Measurements from ENCODE around the gene PKD1. TPM values are rescaled to one million over a fixed set of nuclear protein-coding genes. Genes with fewer than 3 reads are reported as not detected.

PKD1 gene
- total and polyA plus RNA-seq, 2 of the 13 experiments (the other 11 are each of a cell fraction or from before 2014, with no cell fraction given) = 22.1 to 23.0 TPM

GRCh38 chr16:2047330-2048115, 88.2 kb downstream of the PKD1 start, which contains the start of the genes NTHL1 and TSC2 (continued):
- TF ChIP-seq ZNF790 (CRISPR knock-in tag; IDR thresholded peaks at IDR 0.05; ENCODE audit: borderline replicate concordance) (peak; percentile 70; the same call in 1 of the 2 replicates), ZNF335 (CRISPR knock-in tag; IDR thresholded peaks at IDR 0.05) (peak; percentile 80; the same call in 1 of the 2 replicates), MAZ (IDR thresholded peaks at IDR 0.05; ENCODE audit: borderline replicate concordance, low read depth, low read length) (no peak), MAZ (CRISPR knock-in tag; IDR thresholded peaks at IDR 0.05; ENCODE audit: low read depth) (peak; percentile 67; the same call in 1 of the 2 replicates), ZMYM3 (CRISPR knock-in tag; IDR thresholded peaks at IDR 0.05) (no peak; the same call in 1 of the 2 replicates), ZKSCAN5 (CRISPR knock-in tag; IDR thresholded peaks at IDR 0.05) (no peak), HMGXB4 (CRISPR knock-in tag; IDR thresholded peaks at IDR 0.05; ENCODE audit: borderline replicate concordance in 1 of 2, low read depth in 1 of 2) (peak; percentile 24 to 63; a peak in 3 of 4 replicates), SPEN (CRISPR knock-in tag; IDR thresholded peaks at IDR 0.05; ENCODE audit: low read depth) (peak; percentile 81), ZMYM2 (CRISPR knock-in tag; IDR thresholded peaks at IDR 0.05) (0 out of 2 replicates have a peak, but pooled peaks have one; percentile 36), TFAP4 (IDR thresholded peaks at IDR 0.05; ENCODE audit: borderline replicate concordance, low read depth) (no peak), JUND (CRISPR knock-in tag; IDR thresholded peaks at IDR 0.05) (no peak), RAD51 (IDR thresholded peaks at IDR 0.05; ENCODE audit: borderline replicate concordance) (peak; percentile 96), ZNF792 (CRISPR knock-in tag; IDR thresholded peaks at IDR 0.05) (peak; percentile 0; the same call in 1 of the 2 replicates), TBX3 (IDR thresholded peaks at IDR 0.05; ENCODE audit: borderline replicate concordance) (no peak), CENPBD1 (CRISPR knock-in tag; IDR thresholded peaks at IDR 0.05; ENCODE audit: borderline replicate concordance, low read depth) (0 out of 2 replicates have a peak, but pooled peaks have one; percentile 42), TRIM24 (CRISPR knock-in tag; IDR thresholded peaks at IDR 0.05) (no peak), EED (CRISPR knock-in tag; IDR thresholded peaks at IDR 0.05) (0 out of 2 replicates have a peak, but pooled peaks have one; percentile 0), ASH2L (IDR thresholded peaks at IDR 0.05; ENCODE audit: insufficient read length, low read depth, low read length) (peak; percentile 65), XBP1 (CRISPR knock-in tag; IDR thresholded peaks at IDR 0.05) (no peak), U2AF1 (optimal IDR thresholded peaks at IDR 0.05; ENCODE audit: low read depth, low read length) (peak; percentile 16), ISX (CRISPR knock-in tag; conservative IDR thresholded peaks at IDR 0.05) (no peak), ARNTL (CRISPR knock-in tag; IDR thresholded peaks at IDR 0.05) (peak; percentile 56; the same call in 1 of the 2 replicates)
- TF ChIP-seq, protein P1, sequence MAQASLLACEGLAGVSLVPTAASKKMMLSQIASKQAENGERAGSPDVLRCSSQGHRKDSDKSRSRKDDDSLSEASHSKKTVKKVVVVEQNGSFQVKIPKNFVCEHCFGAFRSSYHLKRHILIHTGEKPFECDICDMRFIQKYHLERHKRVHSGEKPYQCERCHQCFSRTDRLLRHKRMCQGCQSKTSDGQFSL (CRISPR knock-in tag; IDR thresholded peaks at IDR 0.05) = peak; percentile 77
- TF ChIP-seq, protein P2, sequence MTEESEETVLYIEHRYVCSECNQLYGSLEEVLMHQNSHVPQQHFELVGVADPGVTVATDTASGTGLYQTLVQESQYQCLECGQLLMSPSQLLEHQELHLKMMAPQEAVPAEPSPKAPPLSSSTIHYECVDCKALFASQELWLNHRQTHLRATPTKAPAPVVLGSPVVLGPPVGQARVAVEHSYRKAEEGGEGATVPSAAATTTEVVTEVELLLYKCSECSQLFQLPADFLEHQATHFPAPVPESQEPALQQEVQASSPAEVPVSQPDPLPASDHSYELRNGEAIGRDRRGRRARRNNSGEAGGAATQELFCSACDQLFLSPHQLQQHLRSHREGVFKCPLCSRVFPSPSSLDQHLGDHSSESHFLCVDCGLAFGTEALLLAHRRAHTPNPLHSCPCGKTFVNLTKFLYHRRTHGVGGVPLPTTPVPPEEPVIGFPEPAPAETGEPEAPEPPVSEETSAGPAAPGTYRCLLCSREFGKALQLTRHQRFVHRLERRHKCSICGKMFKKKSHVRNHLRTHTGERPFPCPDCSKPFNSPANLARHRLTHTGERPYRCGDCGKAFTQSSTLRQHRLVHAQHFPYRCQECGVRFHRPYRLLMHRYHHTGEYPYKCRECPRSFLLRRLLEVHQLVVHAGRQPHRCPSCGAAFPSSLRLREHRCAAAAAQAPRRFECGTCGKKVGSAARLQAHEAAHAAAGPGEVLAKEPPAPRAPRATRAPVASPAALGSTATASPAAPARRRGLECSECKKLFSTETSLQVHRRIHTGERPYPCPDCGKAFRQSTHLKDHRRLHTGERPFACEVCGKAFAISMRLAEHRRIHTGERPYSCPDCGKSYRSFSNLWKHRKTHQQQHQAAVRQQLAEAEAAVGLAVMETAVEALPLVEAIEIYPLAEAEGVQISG (CRISPR knock-in tag; IDR thresholded peaks at IDR 0.05) = peak; percentile 97
